Measurements from ENCODE around the gene AKR7A2. TPM values are rescaled to one million over a fixed set of nuclear protein-coding genes. Genes with fewer than 3 reads are reported as not detected.

Gene AKR7A2
- total RNA-seq, 4 donors from 2014 or later = 70.8 to 136 (median 110) TPM

DNA sequence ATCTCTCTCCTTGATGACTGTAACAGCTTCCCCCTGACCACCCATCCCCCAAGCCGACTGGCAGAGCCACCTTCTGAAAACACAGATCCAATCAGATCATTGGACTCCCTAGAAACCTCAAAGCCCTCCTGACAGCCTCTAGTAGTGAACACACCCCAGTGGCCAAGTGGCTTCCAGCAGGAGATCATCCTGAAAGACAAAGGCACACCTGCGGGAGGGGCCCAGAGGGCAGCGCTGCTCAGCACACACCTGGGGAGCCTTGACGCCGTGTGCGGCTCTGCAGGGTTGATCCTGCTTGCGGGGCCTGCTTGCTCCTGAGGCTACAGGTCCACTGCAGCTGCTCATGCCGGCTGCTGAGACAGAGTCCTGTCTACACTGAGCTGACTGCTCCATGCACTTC, 41.7 kb upstream of the AKR7A2 start:
- intact Hi-C loops (cut with DNase I) = no loop called here
- WGBS, 2 donors = 82 to 92% methylated on average over 7 of the region's 8 CpGs
- no peak for TF ChIP-seq POLR2A (IDR thresholded peaks at IDR 0.05)
- TF ChIP-seq, protein P1, sequence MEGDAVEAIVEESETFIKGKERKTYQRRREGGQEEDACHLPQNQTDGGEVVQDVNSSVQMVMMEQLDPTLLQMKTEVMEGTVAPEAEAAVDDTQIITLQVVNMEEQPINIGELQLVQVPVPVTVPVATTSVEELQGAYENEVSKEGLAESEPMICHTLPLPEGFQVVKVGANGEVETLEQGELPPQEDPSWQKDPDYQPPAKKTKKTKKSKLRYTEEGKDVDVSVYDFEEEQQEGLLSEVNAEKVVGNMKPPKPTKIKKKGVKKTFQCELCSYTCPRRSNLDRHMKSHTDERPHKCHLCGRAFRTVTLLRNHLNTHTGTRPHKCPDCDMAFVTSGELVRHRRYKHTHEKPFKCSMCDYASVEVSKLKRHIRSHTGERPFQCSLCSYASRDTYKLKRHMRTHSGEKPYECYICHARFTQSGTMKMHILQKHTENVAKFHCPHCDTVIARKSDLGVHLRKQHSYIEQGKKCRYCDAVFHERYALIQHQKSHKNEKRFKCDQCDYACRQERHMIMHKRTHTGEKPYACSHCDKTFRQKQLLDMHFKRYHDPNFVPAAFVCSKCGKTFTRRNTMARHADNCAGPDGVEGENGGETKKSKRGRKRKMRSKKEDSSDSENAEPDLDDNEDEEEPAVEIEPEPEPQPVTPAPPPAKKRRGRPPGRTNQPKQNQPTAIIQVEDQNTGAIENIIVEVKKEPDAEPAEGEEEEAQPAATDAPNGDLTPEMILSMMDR (IDR thresholded peaks at IDR 0.05) = no peak
- Histone ChIP-seq H3K4me3 (replicated peaks in 1 of 3) (no peak overlapping the region), H3K9me3 (no peaks in the 10 kb centered on the region), H3K36me3 (peaks cover 41 to 46% of the 10 kb centered on the region in 2 donors), H3K27me3 (no peaks in the 10 kb centered on the region), H3K4me1 (no peaks in the 10 kb centered on the region), H3K27ac (no peak overlapping the region)
- DNase-seq = no peak

- peaks cover 41 to 46% of the 10 kb centered on the region in 2 donors for H3K36me3 ChIP-seq
- 91 to 100% methylated on average over 6 to 14 of the region's 14 CpGs for WGBS, 2 donors
These were observed 40.9 kb upstream of the AKR7A2 start for GRCh38 chr1:19352839-19353238.

DNA sequence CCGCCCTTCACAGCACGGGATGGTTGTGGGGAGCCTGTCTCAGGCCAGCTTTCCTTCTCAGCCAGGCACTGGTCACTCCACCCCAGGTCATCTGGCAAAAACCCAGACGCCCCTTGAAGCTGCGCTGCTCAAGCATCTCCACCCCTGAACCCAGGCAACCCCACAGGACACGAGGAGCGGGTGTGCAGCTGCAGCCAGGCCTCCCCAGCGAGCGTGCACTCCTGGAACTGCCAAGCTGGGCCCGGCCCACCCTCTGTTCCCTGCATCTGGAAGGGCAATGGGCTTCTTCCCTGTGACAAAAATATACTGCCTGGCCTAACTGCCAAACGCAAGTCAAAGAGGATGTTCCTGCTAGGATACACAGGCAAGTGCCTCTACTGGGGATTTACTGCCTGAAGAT, 39.9 kb upstream of the AKR7A2 start:
- WGBS, 2 donors = 85 to 86% methylated on average over 6 to 10 of the region's 10 CpGs
- intact Hi-C loops (cut with DNase I) = no loop called here
- H3K36me3 ChIP-seq = peaks cover 41 to 46% of the 10 kb centered on the region in 2 donors
- no peaks in the 10 kb centered on the region for H3K4me1 ChIP-seq
- H3K9me3 ChIP-seq = no peaks in the 10 kb centered on the region
- TF ChIP-seq POLR2A (IDR thresholded peaks at IDR 0.05) = no peak
- TF ChIP-seq, protein P1 (IDR thresholded peaks at IDR 0.05) = no peak
- H3K27me3 ChIP-seq = no peaks in the 10 kb centered on the region
- no peak overlapping the region for H3K27ac ChIP-seq
- no peak for DNase-seq
- H3K4me3 ChIP-seq (replicated peaks in 1 of 3) = no peak overlapping the region

More at GRCh38 chr1:19352839-19353238, 40.9 kb upstream of the AKR7A2 start:
- Histone ChIP-seq H3K4me3 (replicated peaks in 1 of 3) (no peak overlapping the region), H3K9me3 (no peaks in the 10 kb centered on the region), H3K27ac (no peak overlapping the region), H3K27me3 (no peaks in the 10 kb centered on the region), H3K4me1 (no peaks in the 10 kb centered on the region)
- TF ChIP-seq POLR2A (IDR thresholded peaks at IDR 0.05) = no peak
- TF ChIP-seq, protein P1 (IDR thresholded peaks at IDR 0.05) = no peak
- DNase-seq = no peak
- intact Hi-C loops (cut with DNase I) = no loop called here

DNA sequence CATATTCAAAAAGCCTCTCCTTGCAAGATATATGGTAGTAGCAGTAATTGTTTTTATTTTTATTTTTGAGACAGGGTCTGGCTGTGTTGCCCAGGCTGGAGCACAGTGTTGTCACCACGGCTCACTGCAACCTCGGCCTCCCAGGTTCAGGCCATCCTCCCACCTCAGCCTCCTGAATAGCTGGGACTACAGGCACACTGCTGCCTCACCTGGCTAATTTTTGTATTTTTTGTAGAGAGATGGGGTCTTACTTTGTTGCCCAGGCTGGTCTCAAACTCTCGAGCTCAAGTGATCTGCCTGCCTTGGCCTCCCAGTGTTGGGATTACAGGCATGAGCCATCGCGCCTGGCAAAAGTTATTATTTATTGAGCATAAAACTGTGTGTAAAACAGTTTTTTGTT, 38.6 kb upstream of the AKR7A2 start:
- H3K27me3 ChIP-seq = no peaks in the 10 kb centered on the region
- TF ChIP-seq, protein P1 (IDR thresholded peaks at IDR 0.05) = no peak
- no peak for TF ChIP-seq POLR2A (IDR thresholded peaks at IDR 0.05)
- WGBS, 2 donors = 98 to 99% methylated on average over 5 of the region's 5 CpGs
- H3K36me3 ChIP-seq = peaks cover 30 to 34% of the 10 kb centered on the region in 2 donors
- intact Hi-C loops (cut with DNase I) = no loop called here
- no peak overlapping the region for H3K4me3 ChIP-seq (replicated peaks in 1 of 3)
- H3K4me1 ChIP-seq = no peaks in the 10 kb centered on the region
- no peak overlapping the region for H3K27ac ChIP-seq
- no peak for DNase-seq
- H3K9me3 ChIP-seq = no peaks in the 10 kb centered on the region

DNA sequence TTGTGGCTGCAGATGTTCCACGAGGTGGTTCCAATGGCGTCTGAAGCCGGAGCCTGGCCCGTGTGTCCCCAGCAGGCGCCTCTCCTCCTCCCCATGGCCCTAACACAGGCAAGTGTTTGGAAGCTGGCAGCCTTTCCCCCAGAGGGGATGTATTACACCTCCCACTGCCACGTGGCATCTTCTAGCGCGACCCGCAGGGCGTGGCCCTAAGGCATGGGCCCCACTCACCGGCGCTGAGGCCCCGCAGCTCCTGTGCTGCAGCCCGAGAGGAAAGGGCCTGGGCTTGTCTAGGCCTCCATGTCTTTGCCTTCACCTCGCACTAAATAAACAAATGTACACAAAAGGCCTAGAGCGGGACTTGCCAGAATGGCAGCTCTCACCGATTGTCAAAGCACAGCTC, 38.1 kb upstream of the AKR7A2 start:
- Histone ChIP-seq H3K9me3 (no peaks in the 10 kb centered on the region), H3K36me3 (peaks cover 30 to 31% of the 10 kb centered on the region in 2 donors), H3K4me1 (no peaks in the 10 kb centered on the region), H3K27ac (no peak overlapping the region), H3K4me3 (replicated peaks in 1 of 3) (no peak overlapping the region), H3K27me3 (no peaks in the 10 kb centered on the region)
- no peak for TF ChIP-seq POLR2A (IDR thresholded peaks at IDR 0.05)
- TF ChIP-seq, protein P1 (IDR thresholded peaks at IDR 0.05) = no peak
- intact Hi-C loops (cut with DNase I) = loop anchor here (10.0 kb wide), 1 partner anchor 235 kb away; no protein-coding TSS in a partner anchor
- 95% methylated on average over 17 of the region's 17 CpGs for WGBS, 2 donors
- DNase-seq = no peak

All from thyroid gland (tissue), 4 donors.